Measurements from ENCODE around the gene EHD1.

GRCh38 chr11:64884019-64884418 is 5.6 kb upstream of the EHD1 start:
- TF ChIP-seq POLR2AphosphoS5 (IDR thresholded peaks at IDR 0.05) (no peak), CTCF (IDR thresholded peaks at IDR 0.05 in 8 of 11, conservative IDR thresholded peaks at IDR 0.05 in 3 of 11) (no peak)
